OCI-LY3 (cell line): ENCODE results near the gene MYBPC1.

Source experiments
- CTCF ChIP-seq: fragments of 200-600, 300-600 bp; sonication (generic); IDR thresholded peaks from 2 replicates; pipeline ENCODE4 v1.5.1; 2014; ENCODE audit warnings: antibody characterized with exemption, low read length, low read depth
- EZH2phosphoT487 ChIP-seq: fragments of 200-600 bp; shearing (Covaris generic); IDR thresholded peaks from 2 replicates; pipeline ENCODE4 v1.6.1; 2018; ENCODE audit warnings: antibody characterized with exemption, mixed run types, low read depth

GRCh38 chr12:101609198-101609597, 14.4 kb downstream of the MYBPC1 start:
- no peak for TF ChIP-seq CTCF
- no peak for TF ChIP-seq EZH2phosphoT487
